HL-60/S4 treated with retinoic acid at 250 ng/mL for 4 days and 3 days (cell line): ENCODE results near the gene CDK5RAP2.
"Not testable (repeated sequence)": the region's sequence is repeated elsewhere in the genome, so short reads cannot be mapped to it uniquely, and the experiment has no call there.

Experiments used
- in situ Hi-C: fragments of 300-500 bp; cut with MboI; formaldehyde crosslinking; loops from 2 replicates; pipeline ENCODE4 v1.7.0; 2022; ENCODE audit warnings: low sequenced_read_pairs

CDK5RAP2 gene

DNA sequence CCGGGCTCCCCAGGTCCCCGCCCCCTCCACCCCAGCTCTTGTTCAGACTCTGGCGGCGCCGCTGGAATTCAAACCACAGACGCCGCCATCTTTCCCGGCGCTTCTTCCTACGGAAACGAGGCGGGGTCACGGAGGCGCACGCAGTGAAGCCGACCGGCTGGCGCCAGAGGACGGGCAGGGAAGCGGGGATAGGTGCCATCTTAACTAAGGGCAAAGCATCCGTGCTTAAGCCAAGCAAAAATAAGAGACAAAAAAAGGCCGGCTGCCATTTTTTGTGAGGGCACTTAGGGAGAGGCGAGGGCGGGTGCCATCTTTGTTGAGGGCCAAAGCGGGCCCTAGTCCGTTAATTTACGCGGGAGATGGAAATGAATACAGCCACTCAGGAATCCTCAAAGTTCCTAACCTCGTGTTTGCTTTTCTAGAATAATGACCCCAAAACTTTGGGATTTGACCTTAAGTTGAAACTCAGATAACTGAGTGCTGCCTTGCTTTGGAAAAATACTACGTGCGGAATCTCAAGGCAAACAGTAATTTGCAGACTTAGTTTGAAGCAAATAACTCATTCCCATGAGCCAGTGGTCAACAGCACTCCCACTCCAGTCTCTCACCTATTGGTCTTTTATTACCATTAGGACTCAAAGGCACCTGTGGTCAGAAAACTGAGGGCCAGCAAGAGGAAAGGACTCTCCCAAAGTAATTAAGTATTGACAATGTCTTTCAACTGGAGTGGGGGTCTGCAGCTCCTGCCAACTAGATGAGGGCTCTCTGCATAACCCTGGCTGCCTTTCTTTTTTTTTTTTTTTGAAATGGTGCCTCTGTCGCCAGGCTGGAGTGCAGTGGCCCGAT is at the start of gene CDK5RAP2:
CDK5RAP2 (minus strand) TSS at position 117 of the 846 bp plus-strand sequence. CDS start 189 bp downstream, outside the sequence.
- in situ Hi-C loops, result no loop called here

DNA sequence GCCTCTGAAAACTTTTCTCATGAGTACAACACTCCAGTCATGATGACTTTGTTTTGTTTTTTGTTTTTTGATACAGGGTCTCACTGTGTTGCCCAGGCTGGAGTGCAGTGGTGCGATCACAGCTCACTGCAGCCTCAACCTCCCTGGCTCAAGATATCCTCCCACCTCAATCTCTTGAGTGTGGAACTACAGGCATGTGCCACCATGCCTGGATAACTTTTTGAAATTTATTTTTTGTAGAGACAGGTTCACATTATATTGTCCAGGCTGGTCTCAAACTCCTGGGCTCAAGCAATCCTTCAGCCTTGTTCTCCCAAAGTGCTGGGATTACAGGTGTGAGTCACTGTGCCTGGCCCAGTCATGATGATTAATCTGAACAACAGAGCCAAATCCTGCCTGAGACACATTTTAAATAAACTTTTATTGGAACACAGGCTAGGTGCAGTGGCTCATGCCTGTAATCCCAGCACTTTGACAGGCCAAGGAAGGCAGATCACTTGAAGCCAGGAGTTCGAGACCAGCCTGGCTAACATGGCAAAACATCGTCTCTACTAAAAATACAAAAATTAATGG is 49.0 kb upstream of the CDK5RAP2 start:
- in situ Hi-C loops, result not testable (repeated sequence)

DNA sequence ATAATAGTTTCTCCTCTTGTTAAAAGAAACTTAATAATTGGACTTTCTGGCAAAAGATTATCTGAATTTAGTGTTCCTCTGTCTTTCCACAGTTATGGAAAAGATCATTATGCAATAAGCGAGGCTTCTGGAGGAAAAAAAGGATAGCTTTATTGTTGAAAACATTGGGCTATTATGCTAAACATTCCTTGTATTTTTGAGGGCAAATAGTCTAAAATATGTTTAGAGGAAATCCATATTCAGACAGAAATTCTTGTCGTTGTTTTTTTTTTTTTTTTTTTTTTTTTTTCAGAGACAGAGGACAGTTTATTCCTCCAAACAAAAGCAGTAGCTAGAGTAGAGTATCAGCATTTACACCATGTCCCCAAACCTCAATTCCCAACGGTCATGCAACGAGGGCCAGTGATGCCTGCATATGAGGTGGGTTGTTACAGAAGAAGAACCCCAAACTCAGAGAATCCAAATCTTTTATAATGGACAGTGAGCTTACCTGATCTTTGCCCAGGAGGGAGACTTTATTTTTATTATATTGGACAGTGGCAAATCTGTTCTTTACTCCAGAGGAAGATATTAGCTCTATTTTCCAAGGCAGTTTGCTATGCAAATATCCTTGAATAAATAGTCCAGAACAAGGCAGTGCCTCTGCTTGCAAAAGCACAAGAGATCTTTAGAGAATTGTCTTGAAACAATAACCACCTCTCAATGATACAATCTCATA is 48.4 kb upstream of the CDK5RAP2 start:
- in situ Hi-C loops, result no loop called here

DNA sequence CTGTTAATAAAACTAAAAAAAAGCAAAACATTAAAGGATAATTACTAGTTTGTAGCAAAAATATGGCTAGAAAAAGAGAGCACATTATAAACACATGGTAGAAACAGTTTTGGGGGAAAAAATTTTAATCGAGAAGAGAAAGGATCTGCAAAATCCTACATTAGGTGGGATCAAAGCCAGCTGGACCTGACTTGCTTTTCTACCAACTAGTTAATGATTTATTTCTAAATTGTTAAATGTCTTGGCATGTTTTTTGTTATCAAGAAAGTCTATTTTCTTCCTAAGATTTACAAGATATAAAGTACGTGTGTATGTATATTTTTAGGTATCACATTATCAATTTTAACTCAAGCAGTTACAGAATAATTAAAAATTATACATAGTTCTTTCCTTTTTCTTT is 47.1 kb upstream of the CDK5RAP2 start:
- in situ Hi-C loops, result no loop called here

DNA sequence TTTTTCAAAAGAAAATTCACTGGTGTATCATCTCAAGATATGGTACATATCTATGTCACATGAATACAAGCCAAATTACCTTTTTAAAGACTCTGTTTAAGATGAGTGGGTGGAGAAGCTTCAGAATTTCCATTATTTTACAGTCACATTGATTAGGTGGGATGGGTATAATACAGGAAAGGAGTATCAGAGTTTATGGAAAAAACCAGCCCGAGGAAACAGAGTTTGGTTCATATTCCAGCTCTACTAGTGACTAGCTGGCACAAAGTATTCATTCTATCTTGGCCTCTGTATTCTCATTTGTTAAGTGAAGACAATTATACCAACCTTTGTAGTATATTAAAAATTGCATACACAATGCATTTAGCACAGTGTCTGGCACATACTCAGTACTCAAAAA is 46.5 kb upstream of the CDK5RAP2 start:
- in situ Hi-C loops, result no loop called here

GRCh38 chr9:120625222-120625621 is 45.3 kb upstream of the CDK5RAP2 start:
- in situ Hi-C loops, result no loop called here

GRCh38 chr9:120622790-120623189 is 42.8 kb upstream of the CDK5RAP2 start:
- in situ Hi-C loops, result loop anchor here (25.0 kb wide), 1 partner anchor 315 kb away; the partner anchor contains the start of gene TRAF1

DNA sequence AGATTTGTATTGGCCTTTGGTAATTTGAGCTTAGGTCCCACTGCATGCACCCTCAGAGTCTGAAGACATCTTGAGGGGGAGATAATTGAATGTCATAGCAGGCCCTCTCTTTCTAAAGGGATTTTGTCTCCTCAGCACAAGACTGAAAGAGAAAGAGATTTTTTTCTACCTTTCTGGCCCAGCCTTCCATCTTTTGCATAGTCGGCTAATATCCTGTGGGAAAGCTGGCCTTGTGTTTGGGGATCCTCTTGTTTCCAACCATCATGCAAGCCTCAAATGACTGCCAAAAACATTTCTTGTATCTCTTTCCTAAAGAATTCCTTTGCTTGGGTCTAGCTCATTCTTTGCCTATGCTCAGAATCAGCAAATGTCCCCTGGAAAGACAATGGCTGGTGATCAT is 42.0 kb upstream of the CDK5RAP2 start:
- in situ Hi-C loops, result loop anchor here (25.0 kb wide), 1 partner anchor 315 kb away; the partner anchor contains the start of gene TRAF1

DNA sequence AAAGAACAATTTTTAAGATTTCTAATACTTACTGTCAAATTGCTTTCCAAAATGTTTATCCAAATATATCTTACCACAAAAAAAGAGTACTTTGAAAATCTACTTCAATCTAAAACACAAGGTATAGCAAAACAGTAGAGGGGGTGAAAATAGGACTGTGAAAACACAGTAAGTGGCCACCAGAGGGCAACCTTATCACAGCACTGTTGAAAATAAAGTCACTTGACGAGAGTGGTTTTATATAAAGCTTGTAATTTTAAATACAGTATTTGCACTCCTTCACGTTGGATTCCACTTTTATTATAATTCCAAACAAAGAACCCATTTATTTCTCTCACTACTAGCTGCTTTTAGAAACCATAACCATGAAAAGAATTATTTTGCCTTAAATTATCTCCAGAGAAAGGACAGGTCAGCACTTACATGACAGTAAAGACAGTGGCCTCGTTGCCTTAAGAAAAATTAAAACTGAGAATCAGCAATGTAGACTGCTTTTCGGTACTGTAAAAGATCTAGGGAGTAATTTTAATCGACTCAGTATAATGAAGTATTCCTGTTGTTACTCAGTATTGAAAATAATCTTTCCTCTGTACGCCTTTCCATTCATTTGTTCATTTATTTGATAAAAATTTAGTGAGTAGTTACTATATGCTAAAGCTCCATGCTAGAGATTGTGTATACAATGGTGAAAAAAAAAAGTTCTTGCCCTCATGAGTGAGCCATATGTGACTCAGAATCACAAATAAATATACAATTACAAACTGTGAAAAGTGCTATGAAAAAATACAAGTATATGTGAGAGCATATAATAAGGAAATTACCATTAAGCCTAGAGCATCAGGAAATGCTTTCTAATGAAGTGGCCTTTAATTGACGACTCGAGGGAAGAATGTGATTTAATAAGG is 40.0 kb upstream of the CDK5RAP2 start:
- in situ Hi-C loops, result loop anchor here (25.0 kb wide), 1 partner anchor 317 kb away; the partner anchor contains the start of gene TRAF1

GRCh38 chr9:120616966-120617935 is 37.3 kb upstream of the CDK5RAP2 start:
- in situ Hi-C loops, result loop anchor here (25.0 kb wide), 1 partner anchor 320 kb away; the partner anchor contains the start of gene TRAF1

DNA sequence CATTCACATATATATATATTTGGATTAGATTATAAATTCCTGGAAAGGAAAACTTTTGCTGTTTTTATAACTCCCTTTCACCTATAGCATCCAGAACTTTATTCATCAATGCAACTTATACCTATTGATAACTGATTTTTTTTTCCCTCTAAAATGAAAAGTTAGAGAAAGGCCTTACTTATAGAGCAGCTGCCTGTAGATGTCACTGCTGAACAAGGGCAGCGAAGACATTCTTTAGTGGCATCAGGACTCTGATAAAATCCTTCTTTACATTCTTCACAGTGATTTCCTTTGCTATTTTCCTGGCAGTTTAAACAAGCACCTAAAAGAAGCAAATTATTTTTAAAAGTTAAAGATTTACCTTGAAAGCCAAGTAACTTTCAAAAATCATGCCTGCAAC is 32.3 kb upstream of the CDK5RAP2 start:
- in situ Hi-C loops, result loop anchor here (25.0 kb wide), 1 partner anchor 325 kb away; the partner anchor contains the start of gene TRAF1

GRCh38 chr9:120611690-120612068 is 31.7 kb upstream of the CDK5RAP2 start:
- in situ Hi-C loops, result loop anchor here (25.0 kb wide), 1 partner anchor 326 kb away; the partner anchor contains the start of gene TRAF1

DNA sequence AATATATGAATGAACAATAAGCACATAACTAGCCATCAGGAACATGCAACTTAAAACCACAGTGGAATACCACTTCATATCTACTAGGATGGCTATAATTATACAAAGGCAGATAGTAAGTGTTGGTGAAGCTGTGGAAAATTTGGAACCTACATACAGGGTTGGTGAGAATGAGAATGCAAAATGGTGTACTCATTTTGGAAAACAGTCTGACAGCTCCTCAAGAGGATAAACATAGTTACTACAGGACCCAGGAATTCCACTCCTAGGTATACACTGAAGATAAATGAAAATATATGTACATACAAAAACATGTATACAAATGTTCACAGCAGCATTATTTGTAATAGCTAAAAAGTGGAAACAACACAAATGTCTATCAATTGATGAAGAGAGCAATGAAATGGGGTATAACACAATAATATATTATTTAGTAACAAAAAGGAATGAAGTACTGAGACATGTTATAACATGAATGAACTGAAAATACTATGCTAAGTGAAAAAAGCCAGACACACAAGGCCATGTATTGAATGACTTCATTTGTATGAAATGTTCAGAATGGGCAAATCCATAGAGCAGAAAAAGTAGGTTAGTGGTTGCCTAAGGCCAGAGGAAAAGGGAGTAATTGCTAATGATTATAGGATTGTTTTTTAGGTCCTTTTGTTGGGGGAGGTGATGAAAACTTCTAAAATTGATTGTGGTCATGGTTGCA is 31.2 kb upstream of the CDK5RAP2 start:
- in situ Hi-C loops, result loop anchor here (25.0 kb wide), 1 partner anchor 326 kb away; the partner anchor contains the start of gene TRAF1

GRCh38 chr9:120609636-120610035 is 29.7 kb upstream of the CDK5RAP2 start:
- in situ Hi-C loops, result loop anchor here (25.0 kb wide), 1 partner anchor 328 kb away; the partner anchor contains the start of gene TRAF1

DNA sequence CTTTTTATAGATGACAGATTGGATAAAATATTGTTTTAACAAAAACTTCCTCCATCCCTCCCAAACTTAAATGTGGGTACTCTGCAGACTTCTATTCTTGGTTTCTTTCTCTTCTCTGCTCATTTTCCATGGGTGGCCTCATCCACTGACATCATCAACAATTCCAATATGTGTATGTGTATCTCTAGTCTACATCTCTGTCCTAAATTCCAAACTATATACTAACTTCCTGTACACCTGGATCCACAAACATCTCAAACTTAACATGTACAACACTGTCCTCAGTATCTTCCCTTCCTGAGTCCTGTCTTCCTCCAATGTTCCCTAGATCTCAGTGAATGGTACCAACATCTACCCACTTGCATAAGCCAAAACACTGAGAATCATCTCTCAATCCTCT is 28.5 kb upstream of the CDK5RAP2 start:
- in situ Hi-C loops, result loop anchor here (25.0 kb wide), 1 partner anchor 329 kb away; the partner anchor contains the start of gene TRAF1

DNA sequence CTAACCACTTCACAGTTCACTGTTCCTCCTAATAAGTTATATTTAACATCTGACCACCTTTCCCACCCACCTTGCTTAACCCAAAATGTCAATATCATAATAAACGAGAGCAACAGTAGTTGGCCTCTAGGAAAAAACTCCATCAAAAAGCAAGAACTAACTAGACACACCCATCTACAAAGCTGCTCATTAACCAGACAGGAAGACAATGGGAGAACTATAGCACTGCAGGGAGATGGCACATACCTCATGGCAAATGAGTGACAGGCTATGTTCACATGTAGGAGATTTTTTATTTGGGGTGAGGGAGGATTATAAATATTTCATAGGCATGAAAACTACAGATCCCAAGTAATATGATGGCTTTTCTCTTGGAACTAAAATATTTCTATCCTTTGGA is 23.6 kb upstream of the CDK5RAP2 start:
- in situ Hi-C loops, result loop anchor here (25.0 kb wide), 1 partner anchor 334 kb away; the partner anchor contains the start of gene TRAF1

- in situ Hi-C loops, result loop anchor here (25.0 kb wide), 1 partner anchor 334 kb away; the partner anchor contains the start of gene TRAF1
These were observed 23.0 kb upstream of the CDK5RAP2 start for GRCh38 chr9:120603010-120603409.

DNA sequence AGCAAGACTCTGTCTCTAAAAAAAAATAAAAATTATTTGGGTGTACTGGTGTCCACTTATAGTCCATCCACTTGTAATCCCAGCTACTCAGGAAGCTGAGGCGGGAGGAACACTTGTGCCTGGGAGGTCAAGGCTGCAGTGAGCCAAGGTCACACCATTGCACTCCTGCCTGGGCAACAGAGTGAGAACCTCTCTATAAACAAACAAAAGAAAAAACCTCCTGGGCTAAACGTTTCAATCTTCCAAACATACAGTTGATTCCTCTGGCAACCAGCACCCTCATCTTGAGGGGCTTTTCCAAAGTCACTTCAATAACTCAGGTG is 13.9 kb upstream of the CDK5RAP2 start:
- in situ Hi-C loops, result no loop called here
